Lower leg skin (tissue), 4 donors: ENCODE results near the gene NFATC4. TPM values are rescaled to one million over a fixed set of nuclear protein-coding genes. Genes with fewer than 3 reads are reported as not detected.
A peak's percentile ranks its signal among the peaks of the same experiment; 100 is the strongest.

ENCODE experiments used
- DNase-seq, 2 donors: peaks; one replicate each; pipeline ENCODE4 v3.0.0-alpha.2; 2019; ENCODE audit warnings: low spot score in 2 of 2
- H3K4me3 ChIP-seq: fragments of 200-600 bp; sonication (generic); 2 replicates; pipeline ENCODE4 v1.5.1; 2017; ENCODE audit warnings: mild to moderate bottlenecking, low read depth; ENCODE audit not compliant: poor library complexity, severe bottlenecking
- POLR2A ChIP-seq, 2 donors: fragments of 450-650 bp; IDR thresholded peaks; one replicate each; pipeline ENCODE4 v1.6.1; 2016 to 2017; ENCODE audit warnings: antibody characterized with exemption in 2 of 2, mild to moderate bottlenecking in 1 of 2, moderate library complexity in 1 of 2
- WGBS, 2 donors: methylation state at CpG; one replicate each; pipeline ENCODE4 v1.1.5; 2018; 5-methylcytosine and 5-hydroxymethylcytosine counted together
- intact Hi-C: fragments of 100-400 bp; cut with DNase I; formaldehyde crosslinking; loops from one replicate; pipeline ENCODE4 v1.15.0; 2023; ENCODE audit warnings: low total_unique reads
- total RNA-seq, 4 donors: library from RNA; depleted of rRNA; stranded (reverse); fragments of >200 nt; gene quantifications; one replicate each; pipeline ENCODE4 v1.1.0, GENCODE V29; 2016
- TF ChIP-seq, protein P1 (sequence below), 3 donors: fragments of 450-650 bp; IDR thresholded peaks; one replicate each; pipeline ENCODE4 v1.5.1; 2016; ENCODE audit warnings: antibody characterized with exemption in 3 of 3, mild to moderate bottlenecking in 3 of 3, moderate library complexity in 2 of 3

NFATC4 gene
- total RNA-seq, 4 donors from 2014 or later = 8.3 to 26.1 (median 14.0) TPM

DNA sequence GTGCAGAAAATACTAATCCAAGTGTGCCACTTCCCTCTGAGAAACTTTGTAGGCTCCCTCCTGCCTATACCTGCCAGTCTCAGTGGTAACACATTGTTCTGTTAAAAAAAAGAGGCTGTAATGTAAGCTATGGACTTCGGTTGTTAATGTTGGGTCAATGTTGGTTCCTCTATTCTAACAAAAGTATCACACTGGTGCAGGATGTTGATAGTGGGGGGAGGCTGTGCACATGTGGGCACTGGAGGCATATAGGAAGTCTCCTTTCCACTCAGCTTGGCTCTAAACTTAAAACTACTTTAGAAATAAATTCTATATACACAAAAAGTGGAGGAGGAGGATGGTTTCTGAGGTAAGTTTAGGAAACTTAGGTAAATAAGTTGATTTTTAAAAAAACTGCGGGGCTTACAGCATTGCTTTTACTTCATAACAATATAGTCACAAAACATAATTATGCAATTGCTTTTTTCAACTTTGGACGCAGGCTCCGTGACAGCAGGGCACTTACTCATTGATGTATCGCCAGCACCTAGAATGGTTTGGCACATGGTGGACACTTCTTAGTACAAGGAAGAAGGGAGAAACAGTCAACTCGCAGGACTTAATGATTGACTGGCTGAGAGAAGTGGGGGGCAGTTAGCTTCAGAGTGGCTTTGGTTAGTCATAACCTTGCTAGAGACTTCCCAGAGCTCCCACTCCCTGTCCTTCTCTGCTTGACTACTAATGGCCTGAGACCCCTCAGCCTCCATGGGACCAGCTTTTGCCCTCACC, 22.9 kb downstream of the NFATC4 start:
- no peak for TF ChIP-seq POLR2A (IDR thresholded peaks at IDR 0.05)
- TF ChIP-seq, protein P1, sequence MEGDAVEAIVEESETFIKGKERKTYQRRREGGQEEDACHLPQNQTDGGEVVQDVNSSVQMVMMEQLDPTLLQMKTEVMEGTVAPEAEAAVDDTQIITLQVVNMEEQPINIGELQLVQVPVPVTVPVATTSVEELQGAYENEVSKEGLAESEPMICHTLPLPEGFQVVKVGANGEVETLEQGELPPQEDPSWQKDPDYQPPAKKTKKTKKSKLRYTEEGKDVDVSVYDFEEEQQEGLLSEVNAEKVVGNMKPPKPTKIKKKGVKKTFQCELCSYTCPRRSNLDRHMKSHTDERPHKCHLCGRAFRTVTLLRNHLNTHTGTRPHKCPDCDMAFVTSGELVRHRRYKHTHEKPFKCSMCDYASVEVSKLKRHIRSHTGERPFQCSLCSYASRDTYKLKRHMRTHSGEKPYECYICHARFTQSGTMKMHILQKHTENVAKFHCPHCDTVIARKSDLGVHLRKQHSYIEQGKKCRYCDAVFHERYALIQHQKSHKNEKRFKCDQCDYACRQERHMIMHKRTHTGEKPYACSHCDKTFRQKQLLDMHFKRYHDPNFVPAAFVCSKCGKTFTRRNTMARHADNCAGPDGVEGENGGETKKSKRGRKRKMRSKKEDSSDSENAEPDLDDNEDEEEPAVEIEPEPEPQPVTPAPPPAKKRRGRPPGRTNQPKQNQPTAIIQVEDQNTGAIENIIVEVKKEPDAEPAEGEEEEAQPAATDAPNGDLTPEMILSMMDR (IDR thresholded peaks at IDR 0.05) = no peak
- intact Hi-C loops = no loop called here
- 72% methylated on average over 6 of the region's 6 CpGs for WGBS, 2 donors
- no peak for DNase-seq
- no peak overlapping the region for H3K4me3 ChIP-seq

DNA sequence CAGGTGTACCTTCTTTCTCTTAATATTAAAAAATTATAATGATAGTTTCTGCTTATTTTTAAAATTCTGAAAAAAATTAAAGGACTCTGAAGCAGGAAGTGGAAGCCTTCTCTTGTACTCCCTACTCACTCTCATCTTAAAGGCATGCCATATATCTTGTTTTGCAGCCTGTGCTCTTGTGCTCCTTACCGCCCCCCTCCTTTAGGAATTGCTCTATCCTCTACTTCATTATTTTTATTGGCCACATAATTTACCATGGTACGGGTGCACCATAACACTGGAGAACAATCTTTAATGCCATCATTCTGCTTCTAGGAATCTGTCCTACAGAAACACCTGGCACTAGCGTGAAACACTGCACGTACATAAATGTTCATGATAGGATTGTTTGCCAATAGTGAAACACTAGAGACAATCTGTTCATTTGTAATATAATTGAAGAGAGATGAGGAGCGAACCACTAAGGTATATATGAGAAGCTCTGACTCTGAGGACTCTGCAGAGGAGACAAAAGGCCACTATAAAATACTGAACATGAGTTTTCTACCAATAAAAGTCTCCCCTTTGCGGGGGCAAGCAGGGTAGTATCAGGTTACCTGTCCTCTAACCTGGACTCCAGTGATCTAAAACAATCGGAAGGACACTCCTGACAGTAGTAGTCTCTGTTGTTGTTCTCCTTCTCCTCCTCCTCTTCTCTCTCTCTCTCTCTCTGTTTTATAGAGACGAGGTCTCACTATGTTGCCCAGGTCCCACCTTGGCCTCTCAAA, 24.5 kb downstream of the NFATC4 start:
- intact Hi-C loops = no loop called here

DNA sequence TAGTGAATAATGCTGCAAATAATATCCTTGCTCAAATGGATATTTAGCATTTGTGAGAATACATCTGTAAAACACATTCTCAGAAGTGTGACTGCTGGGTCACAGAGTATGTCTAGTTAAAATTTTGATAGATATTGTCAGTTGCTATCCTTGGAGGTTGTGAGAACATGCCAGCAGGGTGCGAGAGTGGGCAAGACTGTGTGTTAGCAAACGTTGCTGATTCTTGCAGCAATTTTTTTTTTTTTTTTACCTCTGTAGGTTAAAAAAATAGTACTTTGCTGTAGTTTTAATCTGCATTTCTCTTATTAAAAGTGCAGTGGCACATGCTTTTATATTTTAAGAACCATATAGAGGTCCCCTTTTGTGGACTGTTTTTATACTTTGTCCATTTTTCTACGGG, 26.3 kb downstream of the NFATC4 start:
- intact Hi-C loops = no loop called here
- DNase-seq = no peak
- TF ChIP-seq, protein P1 (IDR thresholded peaks at IDR 0.05) = no peak
- no peak for TF ChIP-seq POLR2A (IDR thresholded peaks at IDR 0.05)
- 28 to 30% methylated on average over 3 of the region's 3 CpGs for WGBS, 2 donors
- H3K4me3 ChIP-seq = no peak overlapping the region

More for the DNA sequence above, 24.5 kb downstream of the NFATC4 start:
- no peak overlapping the region for H3K4me3 ChIP-seq
- TF ChIP-seq POLR2A (IDR thresholded peaks at IDR 0.05) = no peak
- TF ChIP-seq, protein P1 (IDR thresholded peaks at IDR 0.05) = peak in 1 of 3 donors; percentile 6
- 47 to 49% methylated on average over 8 of the region's 8 CpGs for WGBS, 2 donors
- no peak for DNase-seq

DNA sequence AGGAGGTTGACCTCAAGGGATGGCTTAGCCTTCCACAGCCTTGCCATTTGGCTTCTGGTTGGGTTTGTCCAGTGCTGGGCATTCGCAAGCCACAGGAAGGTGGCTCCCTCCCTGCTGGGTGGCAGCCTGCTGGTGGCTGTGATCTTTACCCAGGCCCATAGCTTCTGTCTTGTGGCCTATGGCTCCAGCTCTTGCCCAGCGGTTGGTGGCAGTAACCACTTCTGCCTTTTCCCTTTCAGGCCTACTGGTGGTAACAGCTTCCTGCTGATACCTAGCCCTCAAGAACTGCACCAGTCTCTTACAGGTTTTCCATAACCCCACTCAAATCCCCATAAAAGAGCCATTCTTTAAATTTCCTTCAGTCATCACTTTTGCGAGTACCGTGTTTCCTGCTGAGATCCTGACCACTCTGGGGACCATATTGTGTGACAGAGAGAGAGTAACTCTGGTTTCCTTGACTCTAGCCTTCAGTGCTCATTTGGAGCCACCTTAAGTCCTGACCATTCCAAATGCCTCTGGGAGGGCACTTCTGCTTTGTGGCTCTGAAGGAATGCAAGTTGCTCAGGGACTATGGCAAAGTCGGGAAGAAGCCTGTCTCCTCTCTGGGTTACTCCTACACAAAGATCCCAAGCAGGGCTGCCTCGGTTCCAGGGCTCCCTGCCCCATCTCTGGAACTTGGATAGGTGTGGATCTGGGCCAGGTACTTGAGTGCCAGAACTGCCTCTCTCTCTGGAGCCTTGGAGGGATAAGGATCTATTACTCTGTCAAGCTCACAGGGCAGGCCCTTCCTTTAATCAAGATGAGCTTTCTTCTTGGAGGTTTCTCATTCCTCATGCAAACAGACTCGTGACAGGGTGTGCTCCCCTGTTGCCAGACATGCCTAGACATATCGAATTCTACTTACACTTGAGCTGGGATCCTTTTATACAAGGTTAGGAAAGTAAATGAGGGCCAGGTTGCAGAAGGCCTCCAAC, 27.9 kb downstream of the NFATC4 start:
- no peak overlapping the region for H3K4me3 ChIP-seq
- WGBS, 2 donors = 43 to 46% methylated on average over 8 of the region's 8 CpGs
- TF ChIP-seq, protein P1 (IDR thresholded peaks at IDR 0.05) = no peak
- no peak for TF ChIP-seq POLR2A (IDR thresholded peaks at IDR 0.05)
- peak in 1 of 2 donors; percentile 55 for DNase-seq
- intact Hi-C loops = no loop called here

DNA sequence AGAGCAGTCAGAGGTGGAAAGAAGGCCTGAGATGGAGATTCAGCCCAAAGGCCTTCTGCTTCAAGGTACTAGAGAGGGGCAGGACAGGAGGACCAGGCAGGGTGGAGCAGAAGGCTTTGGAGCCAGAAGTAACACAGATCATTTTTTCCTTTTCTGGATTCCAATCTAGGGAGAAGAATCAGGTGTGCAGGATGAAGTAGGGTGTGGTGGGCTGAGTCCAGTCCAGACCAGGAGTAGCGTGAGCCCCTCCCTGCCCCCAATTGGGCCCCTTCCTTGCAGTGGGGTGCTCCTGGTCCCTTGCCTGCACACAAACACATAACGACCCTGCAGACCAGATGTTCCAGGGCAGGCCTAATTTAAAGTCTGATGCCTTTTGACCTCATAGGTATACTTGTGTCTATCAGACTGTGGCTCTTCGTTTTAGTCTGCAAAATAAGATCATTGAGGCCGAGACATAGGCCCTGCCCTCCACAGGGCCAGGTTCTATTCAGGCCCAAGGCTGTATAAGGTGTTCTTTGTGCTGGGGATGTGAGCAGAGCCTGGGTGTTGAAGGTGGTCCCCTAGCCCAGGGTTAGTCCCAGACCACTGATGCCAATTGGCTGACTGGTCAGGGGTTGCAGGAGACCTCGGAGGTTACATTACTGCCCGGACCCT, 29.8 kb downstream of the NFATC4 start:
- 29 to 57% methylated on average over 6 of the region's 6 CpGs for WGBS, 2 donors
- no peak for DNase-seq
- no peak for TF ChIP-seq POLR2A (IDR thresholded peaks at IDR 0.05)
- TF ChIP-seq, protein P1 (IDR thresholded peaks at IDR 0.05) = no peak
- intact Hi-C loops = no loop called here
- no peak overlapping the region for H3K4me3 ChIP-seq
